PC-3 (cell line): Measurements from ENCODE around the gene EPB41L1.
A peak's percentile ranks its signal among the peaks of the same experiment; 100 is the strongest.

ENCODE experiments used
- CTCF ChIP-seq: fragments of 300-600 bp; sonication (generic); conservative IDR thresholded peaks from 2 replicates; pipeline ENCODE4 v1.5.1; 2017; ENCODE audit warnings: antibody characterized with exemption, low read depth, mild to moderate bottlenecking, low read length
- EZH2 ChIP-seq: fragments of 300-600 bp; sonication (generic); IDR thresholded peaks from one replicate; pipeline ENCODE4 v1.6.1; 2017; ENCODE audit warnings: antibody characterized with exemption, mild to moderate bottlenecking, low read length; ENCODE audit not compliant: unreplicated experiment

GRCh38 chr20:36273414-36274180 is 119.1 kb downstream of the EPB41L1 start:
- no peak for TF ChIP-seq EZH2
- peak; percentile 72 for TF ChIP-seq CTCF
